Astrocyte of the spinal cord (primary cell): ENCODE data around the gene TBC1D22A.

Experiments
- DNase-seq: peaks from one replicate; pipeline ENCODE4 v3.0.0; 2011; ENCODE audit warnings: low read depth, low spot score
- H3K4me3 ChIP-seq: 2 replicates; pipeline ENCODE4 v1.5.1; 2011; ENCODE audit warnings: low read depth, mild to moderate bottlenecking, low read length, moderate library complexity
- CTCF ChIP-seq: IDR thresholded peaks from 2 replicates; pipeline ENCODE4 v1.5.1; 2012; ENCODE audit warnings: low read depth, mild to moderate bottlenecking, low read length, inconsistent platforms
- in situ Hi-C: cut with HindIII; loops from 2 replicates; pipeline ENCODE4 v1.10.0; 2017; ENCODE audit warnings: low sequenced_read_pairs

TBC1D22A gene

GRCh38 chr22:46756097-46756496 is 6.4 kb upstream of the TBC1D22A start:
- in situ Hi-C loops = no loop called here
- no peak for TF ChIP-seq CTCF
- H3K4me3 ChIP-seq = no peak overlapping the region
- DNase-seq = no peak

DNA sequence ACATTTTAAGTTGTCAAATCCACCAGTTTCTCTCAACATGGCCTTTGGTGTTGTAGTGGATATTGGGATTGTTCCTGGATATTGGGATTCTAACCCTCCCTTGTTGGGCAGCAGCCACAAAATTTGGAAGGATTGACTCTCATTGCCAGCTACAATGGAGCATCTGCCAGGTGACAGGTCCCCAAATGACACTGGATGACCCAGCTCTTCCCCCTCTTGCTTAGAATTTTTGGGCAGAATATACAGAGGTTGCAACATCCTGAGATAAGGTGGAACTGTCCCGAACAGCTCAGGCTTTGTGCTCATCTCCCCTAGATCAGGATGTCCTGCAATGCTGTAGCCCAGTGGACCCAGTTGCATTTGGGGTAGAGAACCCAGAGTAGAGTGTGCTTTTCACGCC is 5.3 kb upstream of the TBC1D22A start:
- TF ChIP-seq CTCF = no peak
- no peak overlapping the region for H3K4me3 ChIP-seq
- in situ Hi-C loops = no loop called here
- no peak for DNase-seq

DNA sequence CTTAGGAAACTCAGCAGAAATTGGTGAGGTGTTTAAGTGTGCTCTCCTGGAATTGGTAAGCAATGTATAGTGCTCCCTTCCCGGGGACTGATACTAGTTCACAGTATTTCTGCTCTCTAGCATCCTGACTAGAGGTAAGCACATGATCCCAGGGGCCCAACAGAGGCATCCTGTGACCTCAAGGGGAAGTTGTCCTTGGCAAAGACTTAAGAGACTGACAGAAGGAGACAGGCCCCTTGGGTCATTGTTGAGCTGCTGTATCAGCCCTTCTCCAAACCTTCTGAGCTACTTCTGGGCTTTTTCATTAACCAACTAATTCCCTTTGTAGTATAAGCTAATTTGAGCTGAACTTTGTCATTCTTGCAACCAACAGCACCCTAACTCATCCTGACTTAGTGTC is 4.3 kb upstream of the TBC1D22A start:
- DNase-seq = no peak

DNA sequence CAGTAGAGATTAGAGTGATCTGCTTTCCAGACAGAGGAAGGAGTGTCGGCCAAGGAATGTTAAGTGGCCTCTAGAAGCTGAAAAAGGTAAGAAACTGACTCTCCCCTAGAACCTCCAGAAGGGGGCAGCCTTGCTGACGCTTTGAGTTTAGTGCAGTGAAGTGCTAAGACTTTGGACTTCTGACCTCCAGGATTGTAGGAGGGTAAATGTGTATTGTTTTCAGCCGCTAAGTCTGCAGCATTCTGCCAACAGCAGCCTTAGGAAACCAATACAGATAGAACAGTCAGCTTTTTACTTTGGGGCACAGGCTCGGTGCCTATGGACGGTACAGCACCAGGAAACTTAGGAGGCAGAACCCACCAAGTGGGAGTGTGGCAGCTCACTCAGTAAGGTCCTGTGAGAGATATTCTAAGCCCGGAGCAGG is 3.6 kb upstream of the TBC1D22A start:
- in situ Hi-C loops = no loop called here
- peak; percentile 66 for DNase-seq
- TF ChIP-seq CTCF = peak; percentile 84
- no peak overlapping the region for H3K4me3 ChIP-seq

More for the DNA sequence above, 4.3 kb upstream of the TBC1D22A start:
- no peak for TF ChIP-seq CTCF
- in situ Hi-C loops = no loop called here
- no peak overlapping the region for H3K4me3 ChIP-seq

DNA sequence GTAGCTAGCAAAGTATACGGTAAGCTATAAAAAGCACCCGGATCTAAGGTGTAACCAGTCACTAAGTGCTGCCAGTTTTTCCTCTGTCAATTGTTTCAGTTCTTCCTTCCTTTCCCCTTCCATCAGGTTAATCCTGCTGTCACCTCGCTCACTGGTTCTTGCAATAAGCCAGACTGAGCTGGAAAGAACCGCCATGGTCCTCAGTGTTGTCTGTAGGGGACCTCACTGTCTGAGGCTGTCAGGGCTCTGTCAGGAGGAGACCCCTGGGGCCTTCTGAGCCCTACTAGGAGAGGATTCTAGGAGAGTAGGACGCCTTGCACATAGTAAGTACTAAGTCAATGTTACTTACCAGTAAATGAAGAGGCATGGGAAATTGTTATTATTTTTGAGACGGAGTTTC is 1.4 kb upstream of the TBC1D22A start:
- no peak for TF ChIP-seq CTCF

DNA sequence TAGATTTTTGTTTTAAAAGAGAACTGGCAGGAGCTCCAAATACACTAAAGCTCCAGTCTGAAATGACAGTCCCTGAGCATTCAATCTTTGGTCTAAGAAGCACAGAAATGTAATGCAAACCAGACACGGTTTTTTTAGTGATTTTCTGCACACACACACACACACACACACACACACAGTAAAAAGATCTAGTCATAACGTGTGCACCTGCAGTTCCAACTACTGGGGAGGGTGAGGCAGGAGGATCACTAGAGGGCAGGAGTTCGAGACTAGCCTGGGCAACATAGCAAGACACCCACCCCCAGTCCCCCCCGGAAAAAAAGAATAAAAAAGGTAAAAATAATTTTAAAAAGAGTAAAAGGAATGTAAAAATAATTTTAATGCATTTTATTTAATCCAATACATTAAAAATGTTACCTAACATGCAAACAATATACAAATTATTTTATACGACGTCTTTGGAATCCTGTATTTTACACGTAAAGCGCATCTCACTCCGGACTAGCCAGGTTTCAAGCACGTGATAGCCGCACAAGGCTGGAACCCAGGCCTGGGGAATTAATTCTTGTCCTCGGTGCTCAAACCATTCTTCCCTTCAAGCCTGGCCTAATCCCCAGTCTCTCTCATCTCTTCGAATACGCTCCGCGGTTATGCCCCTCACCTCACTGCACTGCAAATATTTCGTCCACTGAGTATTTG is 762 bp upstream of the TBC1D22A start:
- in situ Hi-C loops = no loop called here
- no peak for DNase-seq
- peak overlapping the region; percentile 100 for H3K4me3 ChIP-seq
- TF ChIP-seq CTCF = no peak

More for the DNA sequence above, 1.4 kb upstream of the TBC1D22A start:
- in situ Hi-C loops = no loop called here
- no peak for DNase-seq
- no peak overlapping the region for H3K4me3 ChIP-seq
